Fibroblast of skin of right quadriceps (primary cell): ENCODE measurements around the gene ALG5.

ENCODE experiments used
- DNase-seq: peaks from one replicate; pipeline ENCODE4 v3.0.0-alpha.2; 2013

The ALG5 gene

GRCh38 chr13:36914648-36915047 is 84.5 kb downstream of the ALG5 start:
- no peak for DNase-seq

- DNase-seq: no peak
Observed at GRCh38 chr13:36913463-36913862, 85.7 kb downstream of the ALG5 start.

- DNase-seq: no peak
Observed at GRCh38 chr13:36912973-36913372, 86.2 kb downstream of the ALG5 start.

- DNase-seq: no peak
Observed at GRCh38 chr13:36912369-36912768, 86.8 kb downstream of the ALG5 start.

- DNase-seq: no peak
Observed at GRCh38 chr13:36910545-36910944, 88.6 kb downstream of the ALG5 start.

GRCh38 chr13:36907821-36908220 is 91.3 kb downstream of the ALG5 start:
- DNase-seq: no peak

GRCh38 chr13:36907266-36907665 is 91.9 kb downstream of the ALG5 start:
- no peak for DNase-seq

- DNase-seq: no peak
Observed at GRCh38 chr13:36905944-36906343, 93.2 kb downstream of the ALG5 start.

- no peak for DNase-seq
Observed at GRCh38 chr13:36903925-36904595, 95.1 kb downstream of the ALG5 start.
